Omental fat pad (tissue), 4 donors: Measurements from ENCODE around the gene RHO. TPM values are rescaled to one million over a fixed set of nuclear protein-coding genes. Genes with fewer than 3 reads are reported as not detected.
"Not testable (repeated sequence)": the region's sequence is repeated elsewhere in the genome, so short reads cannot be mapped to it uniquely, and the experiment has no call there.

Experiments used
- ATAC-seq: fragments of 150-250 bp; one replicate; pipeline ENCODE4 v1.9.1; 2016; ENCODE audit warnings: mild to moderate bottlenecking, moderate library complexity; ENCODE audit not compliant: low FRiP score
- DNase-seq: peaks from one replicate; pipeline ENCODE4 v3.0.0-alpha.2; 2019; ENCODE audit warnings: low spot score
- total RNA-seq, 4 donors: library from RNA; depleted of rRNA; stranded (reverse); fragments of >200 nt; gene quantifications; one replicate each; pipeline ENCODE4 v1.1.0, GENCODE V29; 2016
- TF ChIP-seq, protein P1 (sequence below), 3 donors: fragments of 450-650 bp; IDR thresholded peaks; one replicate each; pipeline ENCODE4 v1.5.1; 2016 to 2017; ENCODE audit warnings: antibody characterized with exemption in 3 of 3, mild to moderate bottlenecking in 3 of 3, moderate library complexity in 2 of 3

The RHO gene
- total RNA-seq, 4 donors from 2014 or later = 0.28 TPM; not detected in 3

DNA sequence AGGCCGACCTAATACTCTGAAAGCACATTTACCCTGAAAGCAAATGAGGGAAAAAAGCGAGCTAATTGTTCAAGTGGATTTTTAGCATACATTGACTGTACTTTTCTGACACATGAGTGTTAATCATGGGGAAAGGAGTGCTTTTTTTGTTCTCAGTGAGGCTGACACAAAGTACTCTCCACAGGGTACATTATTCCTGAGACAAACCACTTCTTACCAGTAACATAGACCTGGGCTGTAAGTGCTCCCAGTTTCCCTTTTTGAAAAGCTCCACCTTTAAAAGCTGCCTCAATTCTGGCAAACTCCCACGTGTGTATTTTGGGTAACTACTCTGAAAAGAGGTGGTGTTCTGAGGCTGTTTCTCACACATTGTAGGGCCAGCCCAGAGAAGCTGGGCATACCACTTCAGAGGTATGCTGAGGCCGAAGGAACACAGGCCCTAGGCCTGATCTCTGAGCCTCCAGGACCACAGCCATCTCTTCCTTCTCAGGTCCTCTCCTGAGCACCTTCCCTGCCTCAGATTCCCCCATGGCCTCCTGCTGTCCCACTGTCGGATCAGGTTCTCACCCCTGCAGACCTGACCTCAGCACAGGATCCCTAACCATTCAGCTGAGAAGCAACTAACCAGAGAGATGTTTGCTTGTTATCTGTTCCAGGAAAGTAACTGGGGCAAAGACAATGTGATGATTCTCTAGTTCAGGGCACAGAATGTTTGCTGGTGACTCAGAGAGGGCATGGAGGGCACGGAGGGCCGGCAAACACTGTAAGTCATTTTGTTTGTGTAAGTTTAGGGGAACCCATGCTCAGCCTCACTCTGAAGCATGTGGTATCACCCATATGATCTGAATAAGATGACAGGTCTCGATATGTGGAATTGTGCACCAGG, 29.6 kb upstream of the RHO start:
- DNase-seq, ATAC-seq: not testable (repeated sequence)

DNA sequence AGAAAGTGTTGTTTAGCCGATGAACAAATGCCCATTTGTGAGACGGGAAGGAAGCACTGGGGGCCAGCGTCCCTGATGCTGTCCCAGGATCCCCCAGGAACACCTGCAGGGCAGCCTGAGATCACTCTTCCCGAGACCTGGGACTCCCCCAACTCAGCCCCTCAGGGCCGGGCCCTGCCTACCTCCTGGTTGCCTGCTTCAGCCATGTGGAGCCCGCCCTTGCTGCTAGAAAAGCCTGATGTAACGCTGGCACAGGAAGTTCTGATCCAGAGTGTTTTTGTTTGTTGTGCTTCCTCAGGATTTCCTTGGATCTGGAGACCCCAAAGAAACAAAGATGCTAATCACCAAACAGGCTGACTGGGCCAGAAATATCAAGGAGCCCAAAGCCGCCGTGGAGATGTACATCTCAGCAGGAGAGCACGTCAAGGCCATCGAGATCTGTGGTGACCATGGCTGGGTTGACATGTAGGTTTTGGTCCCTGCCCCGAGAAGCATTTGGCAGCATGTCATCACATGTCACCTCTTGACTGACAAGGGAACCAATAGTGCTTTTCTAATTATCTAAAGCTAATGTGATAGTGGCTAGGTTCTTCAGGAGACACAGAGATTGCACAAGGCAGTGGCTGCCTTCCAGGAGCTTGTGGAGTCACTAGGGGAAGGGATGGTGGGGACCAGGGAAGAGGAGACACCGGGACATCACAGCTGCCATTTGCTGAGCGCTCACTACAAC, 28.7 kb upstream of the RHO start:
- ATAC-seq = not testable (repeated sequence)

GRCh38 chr3:129500334-129500658, 28.1 kb upstream of the RHO start:
- TF ChIP-seq, protein P1, sequence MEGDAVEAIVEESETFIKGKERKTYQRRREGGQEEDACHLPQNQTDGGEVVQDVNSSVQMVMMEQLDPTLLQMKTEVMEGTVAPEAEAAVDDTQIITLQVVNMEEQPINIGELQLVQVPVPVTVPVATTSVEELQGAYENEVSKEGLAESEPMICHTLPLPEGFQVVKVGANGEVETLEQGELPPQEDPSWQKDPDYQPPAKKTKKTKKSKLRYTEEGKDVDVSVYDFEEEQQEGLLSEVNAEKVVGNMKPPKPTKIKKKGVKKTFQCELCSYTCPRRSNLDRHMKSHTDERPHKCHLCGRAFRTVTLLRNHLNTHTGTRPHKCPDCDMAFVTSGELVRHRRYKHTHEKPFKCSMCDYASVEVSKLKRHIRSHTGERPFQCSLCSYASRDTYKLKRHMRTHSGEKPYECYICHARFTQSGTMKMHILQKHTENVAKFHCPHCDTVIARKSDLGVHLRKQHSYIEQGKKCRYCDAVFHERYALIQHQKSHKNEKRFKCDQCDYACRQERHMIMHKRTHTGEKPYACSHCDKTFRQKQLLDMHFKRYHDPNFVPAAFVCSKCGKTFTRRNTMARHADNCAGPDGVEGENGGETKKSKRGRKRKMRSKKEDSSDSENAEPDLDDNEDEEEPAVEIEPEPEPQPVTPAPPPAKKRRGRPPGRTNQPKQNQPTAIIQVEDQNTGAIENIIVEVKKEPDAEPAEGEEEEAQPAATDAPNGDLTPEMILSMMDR (IDR thresholded peaks at IDR 0.05) = no peak
- no peak for DNase-seq
- ATAC-seq = no peak

More for the DNA sequence above, 28.7 kb upstream of the RHO start:
- DNase-seq = not testable (repeated sequence)

DNA sequence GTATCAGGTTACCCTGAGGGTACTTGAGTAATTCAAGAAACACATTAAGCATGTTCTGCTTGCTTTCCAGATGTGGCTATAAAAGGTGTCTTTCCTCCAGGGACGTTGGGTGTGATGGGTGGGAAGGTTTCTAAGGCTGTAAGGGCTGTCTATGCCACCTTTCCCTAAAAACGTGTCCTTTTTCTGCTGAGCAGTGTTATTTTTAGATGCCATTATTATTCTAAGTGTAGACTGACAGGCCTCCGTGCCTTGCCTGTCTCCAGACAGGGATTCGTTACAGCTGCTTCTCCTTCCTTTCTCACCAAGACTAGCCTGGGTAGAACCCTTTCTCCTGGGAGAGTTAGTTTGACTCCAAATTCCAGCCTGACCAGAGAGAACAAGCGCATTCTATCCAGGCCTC, 26.8 kb upstream of the RHO start:
- TF ChIP-seq, protein P1 (IDR thresholded peaks at IDR 0.05) = no peak
- DNase-seq (no peak), ATAC-seq (no peak)

- TF ChIP-seq, protein P1 (IDR thresholded peaks at IDR 0.05) = no peak
- DNase-seq = no peak
- ATAC-seq = no peak
Observed at GRCh38 chr3:129502641-129503408, 25.6 kb upstream of the RHO start.

GRCh38 chr3:129503471-129504291, 24.8 kb upstream of the RHO start:
- TF ChIP-seq, protein P1 (IDR thresholded peaks at IDR 0.05) = no peak
- ATAC-seq = no peak
- DNase-seq = no peak

- ATAC-seq = no peak
Observed at GRCh38 chr3:129504471-129505100, 23.9 kb upstream of the RHO start.

More at GRCh38 chr3:129504471-129505100, 23.9 kb upstream of the RHO start:
- DNase-seq = no peak
- TF ChIP-seq, protein P1 (IDR thresholded peaks at IDR 0.05) = no peak
